ENCODE results near the gene ABCF1. TPM values are rescaled to one million over a fixed set of nuclear protein-coding genes. Genes with fewer than 3 reads are reported as not detected.
A peak's percentile ranks its signal among the peaks of the same experiment; 100 is the strongest.

Gene ABCF1
- total and polyA plus RNA-seq, 9 of the 15 experiments (the other 6 are each of a cell fraction or from before 2014, with no cell fraction given) = 41.6 to 193 (median 102) TPM

GRCh38 chr6:30571075-30571761, at the start of gene ABCF1 (continued):
- no peak for TF ChIP-seq FOXA3 (CRISPR knock-in tag; conservative IDR thresholded peaks at IDR 0.05 in 1 of 2, IDR thresholded peaks at IDR 0.05 in 1 of 2)
- TF ChIP-seq ZKSCAN3 (CRISPR knock-in tag; IDR thresholded peaks at IDR 0.05) = no peak
- peak; percentile 41; the same call in 1 of the 2 replicates for TF ChIP-seq EP300 (IDR thresholded peaks at IDR 0.05; ENCODE audit: low read length)
- no peak for TF ChIP-seq PTRF (tag; IDR thresholded peaks at IDR 0.05)
- TF ChIP-seq ZNF707 (CRISPR knock-in tag; conservative IDR thresholded peaks at IDR 0.05) = 0 out of 2 replicates have a peak, but pooled peaks have one; percentile 35
- no peak for TF ChIP-seq ZNF274 (IDR thresholded peaks at IDR 0.05; ENCODE audit: borderline replicate concordance, low read depth, low read length)
- TF ChIP-seq HDAC2 (IDR thresholded peaks at IDR 0.05) = peak; percentile 92
- TF ChIP-seq KLF10 (CRISPR knock-in tag; IDR thresholded peaks at IDR 0.05) = no peak
- TF ChIP-seq C11orf30 (IDR thresholded peaks at IDR 0.05; ENCODE audit: low read depth) = peak; percentile 85
- no peak for TF ChIP-seq ZNF347 (CRISPR knock-in tag; IDR thresholded peaks at IDR 0.05; ENCODE audit: low read depth)
- TF ChIP-seq FOXP4 (CRISPR knock-in tag; IDR thresholded peaks at IDR 0.05; ENCODE audit: borderline replicate concordance) = peak; percentile 94
- no peak for TF ChIP-seq YBX1 (IDR thresholded peaks at IDR 0.05)
- TF ChIP-seq ETV6 (IDR thresholded peaks at IDR 0.05; ENCODE audit: borderline replicate concordance in 1 of 2, low read depth in 2 of 2, low read length in 1 of 2) = no peak
- 0 out of 2 replicates have a peak, but pooled peaks have one; percentile 40 for TF ChIP-seq ETV6 (CRISPR knock-in tag; IDR thresholded peaks at IDR 0.05; ENCODE audit: borderline replicate concordance)
- no peak for TF ChIP-seq DLX4 (CRISPR knock-in tag; IDR thresholded peaks at IDR 0.05)
- TF ChIP-seq CSDE1 (IDR thresholded peaks at IDR 0.05) = no peak
- no peak for TF ChIP-seq ZFP1 (CRISPR knock-in tag; IDR thresholded peaks at IDR 0.05)
- TF ChIP-seq KLF6 (CRISPR knock-in tag; IDR thresholded peaks at IDR 0.05; ENCODE audit: borderline replicate concordance) = peak; percentile 41; the same call in 1 of the 2 replicates
- TF ChIP-seq GATAD2A (IDR thresholded peaks at IDR 0.05) = no peak
- TF ChIP-seq ZNF592 (IDR thresholded peaks at IDR 0.05) = no peak
- TF ChIP-seq MTA1 (IDR thresholded peaks at IDR 0.05; ENCODE audit: borderline replicate concordance) = peak; percentile 94
- peak; percentile 86 for TF ChIP-seq POLR2H (tag; IDR thresholded peaks at IDR 0.05; ENCODE audit: low read depth)

All from K562 (cell line).